PC-9 (cell line): ENCODE data around the gene PRM2.

ENCODE experiments used
- EZH2 ChIP-seq: fragments of 200-600 bp; sonication (generic); IDR thresholded peaks from 2 replicates; pipeline ENCODE4 v1.8.0; 2017; ENCODE audit warnings: antibody characterized with exemption, low read depth
- TF ChIP-seq, protein P1 (sequence below): fragments of 200-600 bp; sonication (generic); conservative IDR thresholded peaks from 2 replicates; pipeline ENCODE4 v1.6.1; 2017; ENCODE audit warnings: mixed run types, antibody characterized with exemption, mild to moderate bottlenecking, moderate library complexity

- no peak for TF ChIP-seq EZH2
- TF ChIP-seq, protein P1, sequence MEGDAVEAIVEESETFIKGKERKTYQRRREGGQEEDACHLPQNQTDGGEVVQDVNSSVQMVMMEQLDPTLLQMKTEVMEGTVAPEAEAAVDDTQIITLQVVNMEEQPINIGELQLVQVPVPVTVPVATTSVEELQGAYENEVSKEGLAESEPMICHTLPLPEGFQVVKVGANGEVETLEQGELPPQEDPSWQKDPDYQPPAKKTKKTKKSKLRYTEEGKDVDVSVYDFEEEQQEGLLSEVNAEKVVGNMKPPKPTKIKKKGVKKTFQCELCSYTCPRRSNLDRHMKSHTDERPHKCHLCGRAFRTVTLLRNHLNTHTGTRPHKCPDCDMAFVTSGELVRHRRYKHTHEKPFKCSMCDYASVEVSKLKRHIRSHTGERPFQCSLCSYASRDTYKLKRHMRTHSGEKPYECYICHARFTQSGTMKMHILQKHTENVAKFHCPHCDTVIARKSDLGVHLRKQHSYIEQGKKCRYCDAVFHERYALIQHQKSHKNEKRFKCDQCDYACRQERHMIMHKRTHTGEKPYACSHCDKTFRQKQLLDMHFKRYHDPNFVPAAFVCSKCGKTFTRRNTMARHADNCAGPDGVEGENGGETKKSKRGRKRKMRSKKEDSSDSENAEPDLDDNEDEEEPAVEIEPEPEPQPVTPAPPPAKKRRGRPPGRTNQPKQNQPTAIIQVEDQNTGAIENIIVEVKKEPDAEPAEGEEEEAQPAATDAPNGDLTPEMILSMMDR: no peak
Measured at GRCh38 chr16:11299865-11300559, 23.7 kb upstream of the PRM2 start.
